ENCODE results near the gene GGA3. TPM values are rescaled to one million over a fixed set of nuclear protein-coding genes. Genes with fewer than 3 reads are reported as not detected.
A peak's percentile ranks its signal among the peaks of the same experiment; 100 is the strongest.

GGA3 gene
- total and polyA plus RNA-seq, 10 of the 15 experiments (the other 5 are each of a cell fraction or from before 2014, with no cell fraction given), result 7.0 to 57.5 (median 34.0) TPM

DNA sequence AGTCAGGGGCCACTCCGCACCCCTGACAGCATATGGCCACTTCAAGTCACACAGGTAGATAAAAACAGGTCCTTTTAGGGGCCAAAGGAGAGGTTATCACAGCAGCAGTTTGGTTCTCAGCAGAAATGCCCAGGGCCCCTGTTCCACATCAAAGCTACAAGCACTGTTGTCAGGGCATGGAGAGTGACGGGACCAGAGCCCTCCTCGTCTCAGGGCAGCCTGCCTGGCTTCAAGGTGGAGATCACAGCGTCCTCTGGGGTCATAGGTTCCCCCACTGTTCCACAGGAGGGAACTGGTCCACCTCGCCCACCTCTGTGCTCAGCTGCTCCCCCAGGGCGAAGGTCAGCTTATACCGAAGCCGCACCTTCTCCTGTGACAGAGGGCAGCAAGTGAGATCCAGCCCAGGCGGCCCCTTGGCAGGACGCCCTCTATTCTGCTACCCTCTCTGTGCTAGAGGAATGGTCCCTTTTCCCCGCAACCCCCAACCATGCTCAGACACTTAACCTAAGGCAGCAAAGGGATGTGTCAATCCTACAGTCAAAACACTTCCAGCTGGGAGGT is 23.3 kb downstream of the GGA3 start:
- DNase-seq (ENCODE audit: low read depth, low spot score) (no peak), ATAC-seq (no peak), FAIRE-seq (no peak)
- 97% methylated on average over 11 of the region's 11 CpGs for WGBS (ENCODE audit: insufficient coverage, insufficient replicate concordance, low lambda C conversion rate, missing lambda C conversion rate)
- no peak overlapping the region for H3K9ac ChIP-seq (ENCODE audit: control insufficient read depth, insufficient read depth, low read length)
- intact Hi-C loops (cut with micrococcal nuclease; ENCODE audit: unreplicated experiment), result no loop called here
- ChIA-PET CTCF (interaction anchor here (0.6 to 2.0 kb wide), 10 partner anchors 9 to 277 kb away, joined by 3 to 7 read pairs (median 4); no protein-coding TSS in a partner anchor), SMC1A (ENCODE audit: uncharacterized antibody, unreplicated experiment) (no interaction called here), POLR2A (no interaction called here), RAD21 (ENCODE audit: unreplicated experiment) (interaction anchor here (0.8 kb wide), 2 partner anchors 124 to 276 kb away, joined by 4 read pairs; no protein-coding TSS in a partner anchor)
- peaks cover 22% of the 10 kb centered on the region for H3K4me1 ChIP-seq (ENCODE audit: control insufficient read depth, insufficient read depth, low read length)
- TF ChIP-seq BRCA1 (IDR thresholded peaks at IDR 0.05; ENCODE audit: low read depth, low read length) (no peak), POLR2A (IDR thresholded peaks at IDR 0.05; ENCODE audit: low read depth, low read length) (0 out of 2 replicates have a peak, but pooled peaks have one; percentile 15), HDGF (IDR thresholded peaks at IDR 0.05) (no peak)
- H3K36me3 ChIP-seq (ENCODE audit: control insufficient read depth in 2 of 2, insufficient read depth in 2 of 2, low read length in 1 of 2), result peaks cover 58% of the 10 kb centered on the region in 2 experiments
- no peak overlapping the region for H2AFZ ChIP-seq (ENCODE audit: control insufficient read depth, low read depth, low read length)
- no peaks in the 10 kb centered on the region for H3K27me3 ChIP-seq (replicated peaks in 1 of 2; ENCODE audit: control insufficient read depth in 2 of 2, insufficient read depth in 2 of 2, low read length in 1 of 2)
- H3K4me2 ChIP-seq (ENCODE audit: control insufficient read depth, insufficient read depth), result no peak overlapping the region
- no peaks in the 10 kb centered on the region for H3K9me3 ChIP-seq (replicated peaks; ENCODE audit: control insufficient read depth, insufficient read depth, low read length)
- H3K4me3 ChIP-seq, result no peak overlapping the region
- no peaks in the 10 kb centered on the region; the same call in 1 of the 2 replicates for H4K20me1 ChIP-seq (ENCODE audit: control insufficient read depth, insufficient read depth)
- H3K27ac ChIP-seq (ENCODE audit: control insufficient read depth, insufficient read depth), result no peak overlapping the region
- TSS peak; percentile 49 for BruUV-seq (replicated peaks)
- in situ Hi-C loops (cut with MboI), result no loop called here
- H3K79me2 ChIP-seq (ENCODE audit: control insufficient read depth, insufficient read depth, low read length), result no peaks in the 10 kb centered on the region

DNA sequence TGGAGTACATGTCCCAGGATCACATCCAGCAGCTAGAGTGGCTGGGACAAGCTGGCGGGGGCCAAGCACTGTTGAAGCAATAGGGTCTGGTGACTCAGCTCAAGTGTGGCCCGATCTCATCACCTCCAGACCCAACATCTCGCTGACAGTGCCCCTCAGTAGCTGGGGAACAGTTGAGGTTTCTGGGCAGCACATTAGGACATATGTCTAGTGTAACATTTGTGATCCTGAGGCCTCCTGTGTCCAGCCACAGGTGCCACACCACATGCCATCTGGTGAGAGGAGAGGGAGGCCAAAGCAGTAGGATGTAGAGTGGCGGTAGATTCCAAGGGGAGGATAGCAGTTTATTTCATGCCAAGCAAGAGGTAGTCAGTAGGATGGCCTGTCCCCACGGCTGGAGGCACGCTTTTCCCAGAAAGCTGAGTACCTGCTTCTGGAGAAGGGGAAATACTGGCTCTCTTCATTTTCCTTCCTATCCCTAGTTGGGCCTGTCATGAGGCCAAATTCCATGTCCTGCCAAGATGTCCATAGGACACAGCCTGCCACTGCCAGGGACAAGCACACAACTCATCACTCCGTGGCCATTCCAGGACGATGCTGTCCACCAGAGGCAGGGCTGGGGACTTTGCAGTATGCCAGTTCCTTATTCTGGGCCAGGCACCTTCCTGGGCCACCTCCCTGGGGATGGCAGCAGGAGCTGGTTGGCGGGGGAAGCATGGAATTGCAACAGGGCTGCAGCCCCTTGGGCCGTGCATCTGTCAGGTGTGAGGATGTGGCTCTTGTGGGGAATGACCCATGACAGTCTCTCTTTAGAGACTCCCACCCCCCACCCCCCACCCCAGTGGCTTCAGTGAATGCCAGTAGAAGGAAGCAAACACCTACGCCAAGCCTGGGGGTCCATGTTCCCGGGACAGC is 24.0 kb downstream of the GGA3 start:
- ChIA-PET POLR2A (interaction anchor here (1.0 kb wide), 1 partner anchor 23 kb away, joined by 3 read pairs; no protein-coding TSS in a partner anchor), SMC1A (ENCODE audit: uncharacterized antibody, unreplicated experiment) (interaction anchor here (0.9 to 1.2 kb wide), 2 partner anchors 123 to 277 kb away, joined by 3 to 4 read pairs; no protein-coding TSS in a partner anchor), CTCF (interaction anchor here (0.6 to 2.0 kb wide), 12 partner anchors 10 to 276 kb away, joined by 3 to 7 read pairs (median 4); partner anchors contain the start of gene MIF4GD), RAD21 (ENCODE audit: unreplicated experiment) (interaction anchor here (0.8 to 0.9 kb wide), 3 partner anchors 33 to 275 kb away, joined by 3 to 4 read pairs (median 4); partner anchors contain the start of gene MIF4GD)
- ATAC-seq (no peak), DNase-seq (ENCODE audit: low read depth, low spot score) (no peak), FAIRE-seq (no peak)
- Histone ChIP-seq H3K9ac (ENCODE audit: control insufficient read depth, insufficient read depth, low read length) (no peak overlapping the region), H3K4me2 (ENCODE audit: control insufficient read depth, insufficient read depth) (no peak overlapping the region), H3K36me3 (ENCODE audit: control insufficient read depth in 2 of 2, insufficient read depth in 2 of 2, low read length in 1 of 2) (peaks cover 54 to 58% of the 10 kb centered on the region in 2 experiments), H3K79me2 (ENCODE audit: control insufficient read depth, insufficient read depth, low read length) (no peaks in the 10 kb centered on the region), H4K20me1 (ENCODE audit: control insufficient read depth, insufficient read depth) (no peaks in the 10 kb centered on the region; the same call in 1 of the 2 replicates), H2AFZ (ENCODE audit: control insufficient read depth, low read depth, low read length) (no peak overlapping the region), H3K27ac (ENCODE audit: control insufficient read depth, insufficient read depth) (no peak overlapping the region), H3K9me3 (replicated peaks; ENCODE audit: control insufficient read depth, insufficient read depth, low read length) (no peaks in the 10 kb centered on the region), H3K4me3 (no peak overlapping the region), H3K4me1 (ENCODE audit: control insufficient read depth, insufficient read depth, low read length) (peaks cover 15% of the 10 kb centered on the region), H3K27me3 (replicated peaks in 1 of 2; ENCODE audit: control insufficient read depth in 2 of 2, insufficient read depth in 2 of 2, low read length in 1 of 2) (no peaks in the 10 kb centered on the region)
- in situ Hi-C loops (cut with MboI) (no loop called here), intact Hi-C loops (cut with micrococcal nuclease; ENCODE audit: unreplicated experiment) (no loop called here)
- TSS peak; percentile 13 for BruUV-seq (replicated peaks)
- TF ChIP-seq POLR2AphosphoS2 (IDR thresholded peaks at IDR 0.05; ENCODE audit: low read depth, low read length), result no peak
- TF ChIP-seq SMAD1 (IDR thresholded peaks at IDR 0.05; ENCODE audit: low read depth, partially characterized antibody), result no peak
- no peak for TF ChIP-seq ZNF274 (IDR thresholded peaks at IDR 0.05; ENCODE audit: insufficient read depth, insufficient read length)
- TF ChIP-seq, protein P1, sequence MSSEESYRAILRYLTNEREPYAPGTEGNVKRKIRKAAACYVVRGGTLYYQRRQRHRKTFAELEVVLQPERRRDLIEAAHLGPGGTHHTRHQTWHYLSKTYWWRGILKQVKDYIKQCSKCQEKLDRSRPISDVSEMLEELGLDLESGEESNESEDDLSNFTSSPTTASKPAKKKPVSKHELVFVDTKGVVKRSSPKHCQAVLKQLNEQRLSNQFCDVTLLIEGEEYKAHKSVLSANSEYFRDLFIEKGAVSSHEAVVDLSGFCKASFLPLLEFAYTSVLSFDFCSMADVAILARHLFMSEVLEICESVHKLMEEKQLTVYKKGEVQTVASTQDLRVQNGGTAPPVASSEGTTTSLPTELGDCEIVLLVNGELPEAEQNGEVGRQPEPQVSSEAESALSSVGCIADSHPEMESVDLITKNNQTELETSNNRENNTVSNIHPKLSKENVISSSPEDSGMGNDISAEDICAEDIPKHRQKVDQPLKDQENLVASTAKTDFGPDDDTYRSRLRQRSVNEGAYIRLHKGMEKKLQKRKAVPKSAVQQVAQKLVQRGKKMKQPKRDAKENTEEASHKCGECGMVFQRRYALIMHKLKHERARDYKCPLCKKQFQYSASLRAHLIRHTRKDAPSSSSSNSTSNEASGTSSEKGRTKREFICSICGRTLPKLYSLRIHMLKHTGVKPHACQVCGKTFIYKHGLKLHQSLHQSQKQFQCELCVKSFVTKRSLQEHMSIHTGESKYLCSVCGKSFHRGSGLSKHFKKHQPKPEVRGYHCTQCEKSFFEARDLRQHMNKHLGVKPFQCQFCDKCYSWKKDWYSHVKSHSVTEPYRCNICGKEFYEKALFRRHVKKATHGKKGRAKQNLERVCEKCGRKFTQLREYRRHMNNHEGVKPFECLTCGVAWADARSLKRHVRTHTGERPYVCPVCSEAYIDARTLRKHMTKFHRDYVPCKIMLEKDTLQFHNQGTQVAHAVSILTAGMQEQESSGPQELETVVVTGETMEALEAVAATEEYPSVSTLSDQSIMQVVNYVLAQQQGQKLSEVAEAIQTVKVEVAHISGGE (CRISPR knock-in tag; IDR thresholded peaks at IDR 0.05), result no peak
- TF ChIP-seq POLR2A (IDR thresholded peaks at IDR 0.05; ENCODE audit: low read depth, low read length), result peak; percentile 62
- TF ChIP-seq TBL1XR1 (IDR thresholded peaks at IDR 0.05; ENCODE audit: low read depth, low read length), result no peak
- 83% methylated on average over 12 of the region's 12 CpGs for WGBS (ENCODE audit: insufficient coverage, insufficient replicate concordance, low lambda C conversion rate, missing lambda C conversion rate)

Data from GM12878 (cell line).